Bone marrow (tissue), 2 donors: ENCODE results near the gene CYBA.

Experiments used
- DNase-seq, 2 donors: peaks; one replicate each; lab custom pipeline; 2025; lab: John Stamatoyannopoulos, UW

The CYBA gene

DNA sequence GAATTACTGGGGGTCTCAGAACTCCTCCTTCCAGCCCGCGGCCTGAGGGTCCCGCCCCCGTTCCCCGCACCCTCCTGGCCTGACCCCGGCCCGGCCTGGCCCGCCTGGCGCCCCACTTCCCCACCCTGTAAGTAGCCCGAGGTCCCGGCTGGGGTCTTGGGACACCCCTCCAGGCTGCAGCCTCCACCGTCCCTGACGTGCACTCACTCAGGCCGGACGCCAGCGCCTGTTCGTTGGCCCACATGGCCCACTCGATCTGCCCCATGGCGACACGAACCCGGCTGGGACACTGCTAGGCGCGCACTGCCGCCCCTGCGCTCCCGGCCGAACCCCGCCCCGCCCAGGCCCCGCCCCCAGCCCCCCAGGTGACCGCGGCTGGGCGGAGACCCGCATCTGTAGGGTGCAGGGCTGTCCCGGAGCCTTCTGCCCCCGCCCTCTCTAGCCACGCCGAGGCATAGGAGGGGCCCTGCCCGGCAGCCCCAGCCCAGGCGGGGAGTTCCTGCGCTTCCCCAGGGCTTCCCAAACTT is at the start of gene CYBA:
Gene CYBA (minus strand): TSS at position 305 of the 527 bp plus-strand sequence. CDS start 40 bp downstream, at position 265.
- peak; percentile 25 to 65 for DNase-seq

DNA sequence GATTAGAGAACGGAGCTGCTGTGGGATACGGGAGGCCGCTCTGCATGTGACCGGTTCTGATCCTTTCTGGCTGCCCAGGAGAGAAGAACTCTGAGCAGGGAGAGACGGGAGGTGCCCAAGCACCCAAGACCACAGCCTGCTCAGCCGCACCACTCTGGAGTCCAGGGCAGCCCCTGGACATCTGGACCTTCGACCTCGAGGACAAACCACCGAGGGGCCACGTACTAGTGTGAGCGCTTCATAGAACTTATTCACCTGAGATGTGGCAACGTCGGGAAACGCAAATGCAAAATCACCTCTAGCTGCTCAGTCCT is 49.4 kb upstream of the CYBA start:
- DNase-seq: no peak

DNA sequence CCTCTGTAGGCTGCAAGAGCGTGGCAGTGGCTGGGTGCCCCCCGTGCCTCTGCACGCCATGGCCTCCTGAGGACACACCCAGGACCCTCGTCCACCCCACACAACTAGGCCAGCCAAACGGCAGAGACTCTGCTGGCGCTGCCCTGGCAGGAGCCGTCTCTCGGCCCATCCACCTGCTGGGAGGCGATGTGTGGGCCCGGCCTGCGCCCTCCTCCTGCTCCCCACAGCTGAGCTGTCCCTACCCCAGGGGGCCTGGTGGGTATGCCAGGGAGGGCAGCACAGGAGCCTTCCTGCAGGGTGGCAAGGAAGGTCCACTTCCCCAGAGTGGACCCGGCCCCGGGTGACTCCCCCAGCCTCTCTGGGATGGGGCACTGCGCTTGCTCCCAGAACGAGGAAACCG is 48.3 kb upstream of the CYBA start:
- DNase-seq: no peak

DNA sequence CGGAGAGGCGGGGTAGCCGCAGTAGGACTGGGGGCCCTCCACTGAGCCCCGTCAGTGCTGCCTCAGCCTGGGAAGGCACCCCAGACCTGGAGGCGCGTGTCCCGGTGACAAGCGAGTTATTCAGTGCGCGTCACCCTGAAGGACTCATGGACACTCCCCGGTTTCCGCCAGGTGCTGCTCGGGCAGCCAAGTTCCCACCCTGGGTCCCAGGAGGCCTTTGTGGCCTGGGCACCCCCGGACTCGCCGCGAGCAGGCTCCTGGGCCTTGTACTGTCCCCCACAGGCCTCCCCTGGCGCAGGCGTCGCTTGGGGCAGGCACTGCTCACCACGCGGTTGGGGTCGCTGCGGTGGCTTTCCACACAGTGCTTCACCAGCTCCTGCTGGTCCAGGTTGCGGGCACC is 47.8 kb upstream of the CYBA start:
- DNase-seq: no peak

DNA sequence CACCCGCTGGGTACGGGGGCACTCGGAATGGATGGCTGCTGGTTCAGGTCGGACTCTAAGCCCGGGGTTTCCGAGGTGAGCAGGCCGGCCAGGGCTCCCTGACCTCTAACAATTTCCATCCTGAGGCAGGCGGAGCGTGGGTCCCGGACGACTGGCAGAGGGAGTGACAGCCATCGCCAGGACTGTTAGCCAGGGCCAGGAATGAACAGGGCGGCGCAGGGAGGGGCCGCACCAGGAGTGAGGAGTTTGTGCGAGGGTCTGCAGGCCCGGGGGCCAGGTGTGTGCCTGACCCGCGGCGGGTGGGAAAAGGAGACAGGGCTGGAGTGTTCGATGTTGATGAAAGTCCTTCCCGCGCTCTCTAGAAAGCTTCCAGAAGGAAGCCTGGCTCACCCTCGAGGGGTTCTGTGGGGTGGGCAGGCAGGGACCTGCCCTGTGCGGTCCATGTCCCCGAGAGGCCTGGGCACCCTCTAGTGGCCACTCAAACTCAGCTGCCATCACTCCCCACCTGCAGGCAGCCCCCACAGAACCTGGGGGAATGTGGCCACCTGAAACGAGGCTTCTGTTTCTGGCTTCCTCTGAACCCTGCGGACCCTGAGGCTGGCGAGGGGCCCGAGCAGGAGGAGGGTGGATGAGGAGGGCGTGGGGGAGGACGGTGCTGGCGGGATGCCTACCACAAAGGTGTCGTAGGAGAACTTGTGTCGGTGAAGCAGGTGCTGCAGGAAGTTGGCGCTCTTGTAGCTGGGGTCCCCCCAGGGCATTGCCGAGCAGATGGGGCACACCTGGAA is 47.2 kb upstream of the CYBA start:
- DNase-seq: no peak

DNA sequence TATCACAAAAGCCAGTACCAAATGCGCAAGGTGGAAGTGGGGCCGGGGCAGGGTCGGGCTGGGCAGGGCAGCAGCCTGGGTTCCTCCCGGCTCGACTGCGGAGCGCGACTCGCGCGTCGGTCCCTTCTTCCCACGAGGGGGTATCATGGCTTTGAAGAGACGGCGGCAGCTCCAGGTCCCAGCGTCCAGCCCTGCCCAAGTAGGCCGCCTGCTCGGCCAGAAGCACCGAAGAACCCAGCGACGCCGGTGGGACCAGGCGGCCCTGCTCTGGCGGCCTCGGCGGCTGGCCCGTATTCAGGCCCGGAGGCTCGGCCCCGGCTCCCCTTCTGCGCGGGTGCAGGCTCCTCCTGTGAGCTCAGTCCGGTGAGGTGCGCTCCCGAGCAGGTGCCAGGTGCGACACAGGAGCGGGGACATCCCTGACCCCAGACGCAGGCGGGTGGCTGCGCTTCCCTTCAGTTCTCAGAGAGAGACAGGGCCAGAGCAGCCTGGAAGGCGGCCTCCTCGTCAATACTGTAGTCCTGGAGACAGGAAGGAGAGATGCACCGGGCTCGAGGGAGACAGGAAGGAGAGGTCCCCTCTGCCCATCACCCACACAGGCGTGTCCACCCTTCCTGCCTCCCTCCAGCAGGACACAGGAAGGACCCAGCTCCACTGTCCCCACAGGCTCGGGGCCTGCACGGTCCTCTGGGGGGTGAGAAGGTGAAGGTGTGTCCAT is 46.4 kb upstream of the CYBA start:
- no peak for DNase-seq

DNA sequence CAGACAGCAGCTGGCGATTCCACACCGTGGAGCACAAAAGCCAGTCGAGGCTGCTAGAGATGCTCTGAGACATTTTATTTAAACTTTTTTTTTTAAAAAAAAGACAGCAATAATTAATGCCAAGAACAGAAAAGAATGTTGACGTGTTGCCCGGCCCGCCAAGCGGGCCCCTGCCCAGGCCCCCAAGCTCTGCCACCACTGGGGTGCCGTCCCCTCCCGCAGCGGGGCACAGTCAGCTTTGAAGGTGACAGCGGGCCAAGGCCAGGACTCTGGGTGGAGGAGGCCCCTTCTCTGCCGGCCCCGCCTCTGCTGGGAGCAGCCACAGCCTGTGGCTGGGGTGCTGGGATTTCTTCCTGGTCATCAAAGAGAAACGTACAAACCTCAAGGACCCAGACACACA is 45.6 kb upstream of the CYBA start:
- no peak for DNase-seq

DNA sequence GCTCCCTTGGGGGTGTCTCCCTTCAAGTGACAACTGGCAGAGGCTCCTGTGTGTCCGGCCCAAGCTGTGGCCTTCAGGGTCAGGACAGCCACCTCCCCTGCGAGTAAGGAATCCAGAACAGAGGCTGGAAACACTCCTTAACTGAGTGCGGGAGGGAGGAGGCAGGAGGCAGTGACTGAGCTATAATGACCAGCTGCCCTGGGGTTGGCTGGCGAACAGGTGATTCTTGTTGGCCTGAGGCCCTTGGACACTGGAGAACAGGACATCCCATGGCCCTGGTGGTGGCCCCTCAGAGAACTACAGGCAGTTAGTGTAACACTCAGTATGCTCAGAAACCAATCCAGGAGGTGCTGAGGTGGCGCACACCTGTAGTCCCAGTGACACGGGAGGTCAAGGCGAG is 44.9 kb upstream of the CYBA start:
- DNase-seq: no peak

DNA sequence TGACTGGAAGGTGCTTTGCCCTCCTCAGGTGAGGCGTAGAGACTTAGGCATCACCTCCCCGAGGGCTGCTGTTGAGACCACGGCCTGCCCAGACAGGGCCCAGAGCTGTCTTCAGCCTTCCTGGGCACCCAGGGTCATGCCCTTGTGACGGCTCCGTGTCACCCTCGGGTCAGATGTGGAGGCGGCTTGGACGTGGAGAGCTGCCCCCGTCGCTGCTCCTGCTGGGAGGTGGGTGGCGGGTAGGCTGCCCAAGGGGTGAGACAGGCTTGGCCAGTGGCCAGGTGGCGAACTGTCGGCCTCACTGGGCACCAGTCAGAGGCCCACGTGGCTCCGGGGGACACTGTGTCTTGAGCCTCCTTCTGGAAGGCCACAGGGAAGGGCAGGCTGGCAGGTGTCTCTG is 44.4 kb upstream of the CYBA start:
- DNase-seq: no peak

DNA sequence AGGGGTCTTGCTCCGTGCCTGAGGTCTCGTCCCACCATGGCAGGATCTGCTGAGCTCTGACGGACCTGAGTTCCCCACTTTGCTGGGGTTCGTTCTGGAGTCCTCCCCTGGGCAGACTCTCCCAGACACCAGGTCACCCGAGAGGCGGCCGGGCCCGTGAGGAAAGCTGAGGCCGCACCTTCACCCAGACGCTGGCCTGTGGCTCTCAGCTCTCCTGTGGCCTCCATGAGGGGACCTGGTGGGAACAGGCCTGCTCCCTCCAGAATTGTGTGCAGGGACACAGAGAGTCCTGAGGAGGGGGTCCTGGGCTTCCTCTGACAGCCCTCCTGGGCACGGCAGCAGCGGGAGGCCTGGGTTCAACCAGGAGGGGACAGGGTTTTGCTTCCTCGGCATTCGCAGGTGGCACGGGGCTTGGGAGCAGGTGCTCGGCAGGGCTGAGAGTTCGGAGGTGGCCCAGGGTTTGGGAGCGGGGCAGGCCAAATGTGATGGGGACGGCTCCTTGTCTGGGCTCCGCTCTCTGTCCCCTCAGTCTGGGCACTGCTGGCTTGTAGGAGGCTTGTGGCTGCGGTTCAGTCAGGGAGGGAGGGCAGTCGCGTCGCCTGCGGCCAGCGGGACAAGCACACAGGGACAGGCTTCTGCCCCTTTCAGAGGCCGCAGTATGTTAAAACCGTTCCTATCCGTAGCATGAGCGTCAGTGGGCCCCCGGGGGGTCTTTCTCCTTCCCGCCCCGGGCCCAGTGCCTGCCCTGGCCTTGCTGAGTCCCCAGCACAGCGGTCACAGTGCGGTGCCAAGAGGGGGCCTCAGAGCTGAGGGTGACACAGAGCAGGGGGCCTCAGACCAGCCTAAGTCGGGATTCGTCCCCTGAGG is 43.6 kb upstream of the CYBA start:
- no peak for DNase-seq

DNA sequence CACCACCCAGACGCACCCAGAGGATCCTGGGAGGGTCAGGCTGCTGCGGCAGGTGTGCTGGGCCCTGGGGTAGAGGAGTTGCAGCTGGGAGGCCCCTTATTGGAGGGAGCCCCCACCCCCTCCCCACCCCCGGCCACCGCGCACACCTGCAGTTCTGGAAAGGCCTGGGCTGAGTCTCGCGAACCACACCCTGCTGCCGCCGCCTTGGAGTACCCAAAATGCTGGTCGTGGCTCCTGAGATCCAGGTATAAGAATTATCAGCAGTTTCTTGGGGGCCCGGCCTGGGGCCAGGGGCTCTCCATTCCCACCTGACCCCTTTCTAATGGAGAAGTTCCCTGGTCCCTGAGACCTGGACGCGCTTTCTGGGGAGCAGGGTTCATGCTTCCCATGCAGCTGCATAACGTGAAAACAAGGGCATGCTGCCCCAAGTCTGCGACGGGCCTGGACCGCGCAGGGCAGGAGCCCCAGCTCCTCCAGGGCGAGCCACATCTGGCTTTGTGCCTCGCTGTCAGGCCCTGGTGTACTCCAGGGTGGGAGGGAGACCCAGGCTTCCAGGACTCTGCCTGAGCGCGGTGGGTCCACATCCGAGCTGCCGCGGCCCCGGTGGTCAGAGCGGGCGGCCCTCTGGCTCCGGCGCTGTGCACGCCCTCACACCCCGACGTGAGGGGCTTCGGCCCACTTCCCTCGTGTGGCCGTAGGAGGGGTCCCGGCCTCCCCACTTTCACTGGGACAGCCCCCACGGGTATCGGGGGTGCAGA is 42.7 kb upstream of the CYBA start:
- DNase-seq: no peak

DNA sequence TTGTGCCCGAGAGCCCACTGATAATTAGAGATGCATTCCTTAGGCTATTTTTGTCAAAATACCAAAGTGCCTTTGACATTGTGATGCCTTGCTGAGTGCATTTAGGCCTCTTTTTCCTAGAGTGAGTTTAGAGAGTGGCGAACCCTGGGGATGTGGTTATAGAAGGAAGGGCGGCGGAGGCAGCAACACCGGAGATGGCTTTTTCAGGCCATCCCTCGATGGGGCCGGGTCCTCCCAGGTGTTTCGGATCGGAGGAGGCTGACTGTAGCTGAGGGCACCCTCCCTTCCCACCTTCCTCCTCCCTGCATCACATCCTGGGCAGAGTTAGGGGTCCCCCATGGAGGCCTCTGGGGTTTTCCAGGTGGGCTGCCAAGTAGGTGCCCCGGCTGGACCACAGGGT is 42.0 kb upstream of the CYBA start:
- DNase-seq: no peak

DNA sequence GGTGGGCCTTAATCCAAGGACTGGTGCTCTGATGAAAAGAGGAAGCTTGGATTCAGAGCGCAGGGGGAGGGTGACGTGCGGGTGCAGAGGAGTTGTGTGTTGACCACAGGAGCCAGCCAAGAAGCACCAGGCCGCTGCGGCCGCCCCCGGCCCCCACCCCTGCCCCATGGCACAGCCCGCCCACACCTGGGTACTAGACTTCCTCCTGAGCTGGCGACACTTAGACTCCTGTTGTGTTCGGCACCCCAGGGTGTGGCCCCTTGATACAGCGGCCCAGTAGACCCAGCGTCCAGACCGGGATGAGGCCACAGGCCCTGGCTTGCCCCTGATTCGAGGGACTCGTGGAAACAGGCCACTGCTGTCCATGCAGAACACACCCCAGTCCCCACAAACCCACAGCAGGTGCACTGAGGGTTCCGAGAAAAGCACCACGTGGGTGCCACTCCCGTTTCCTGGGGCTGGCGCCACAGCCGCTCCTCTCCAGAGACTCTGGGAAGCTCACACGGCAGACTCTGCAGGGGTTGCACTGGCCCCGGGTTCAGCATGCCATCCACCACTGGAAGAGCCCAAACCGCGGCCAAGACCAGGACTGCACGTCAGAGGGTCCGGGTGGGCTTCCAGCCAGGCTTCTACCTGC is 41.2 kb upstream of the CYBA start:
- DNase-seq: peak; percentile 31 to 77

DNA sequence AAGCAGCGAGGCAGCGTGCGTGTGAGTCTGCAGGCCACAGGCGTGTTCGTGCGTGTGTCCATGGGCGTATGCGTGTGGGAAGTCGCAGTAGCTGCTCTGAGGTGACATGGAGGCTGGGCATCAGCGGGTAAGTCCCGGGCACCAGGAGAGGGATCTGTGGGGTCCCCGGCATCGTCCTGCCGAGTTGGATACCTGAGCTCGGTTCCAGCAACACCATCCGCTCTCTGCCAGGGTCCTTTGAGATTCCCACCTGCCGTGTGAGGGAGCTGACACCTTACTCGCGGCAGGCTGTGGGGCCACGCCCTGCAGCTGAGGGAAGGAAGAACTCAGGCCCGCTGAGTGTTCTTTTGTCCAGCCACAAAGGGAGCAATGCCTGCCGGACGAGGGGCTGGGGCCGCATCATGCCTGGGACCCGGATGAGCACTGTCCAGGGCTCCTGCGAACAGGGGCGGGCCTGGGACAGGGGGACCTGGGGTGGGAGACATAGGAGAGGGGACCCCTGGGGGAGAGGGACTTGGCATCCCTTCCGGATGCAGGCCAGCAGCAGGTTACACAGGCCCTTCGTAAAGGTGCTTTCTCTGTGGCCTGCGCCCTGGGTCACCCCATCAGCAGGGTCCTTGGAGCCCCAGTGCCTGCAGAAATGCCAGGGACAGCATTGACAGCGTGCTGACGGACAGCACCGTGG is 40.4 kb upstream of the CYBA start:
- DNase-seq: no peak

DNA sequence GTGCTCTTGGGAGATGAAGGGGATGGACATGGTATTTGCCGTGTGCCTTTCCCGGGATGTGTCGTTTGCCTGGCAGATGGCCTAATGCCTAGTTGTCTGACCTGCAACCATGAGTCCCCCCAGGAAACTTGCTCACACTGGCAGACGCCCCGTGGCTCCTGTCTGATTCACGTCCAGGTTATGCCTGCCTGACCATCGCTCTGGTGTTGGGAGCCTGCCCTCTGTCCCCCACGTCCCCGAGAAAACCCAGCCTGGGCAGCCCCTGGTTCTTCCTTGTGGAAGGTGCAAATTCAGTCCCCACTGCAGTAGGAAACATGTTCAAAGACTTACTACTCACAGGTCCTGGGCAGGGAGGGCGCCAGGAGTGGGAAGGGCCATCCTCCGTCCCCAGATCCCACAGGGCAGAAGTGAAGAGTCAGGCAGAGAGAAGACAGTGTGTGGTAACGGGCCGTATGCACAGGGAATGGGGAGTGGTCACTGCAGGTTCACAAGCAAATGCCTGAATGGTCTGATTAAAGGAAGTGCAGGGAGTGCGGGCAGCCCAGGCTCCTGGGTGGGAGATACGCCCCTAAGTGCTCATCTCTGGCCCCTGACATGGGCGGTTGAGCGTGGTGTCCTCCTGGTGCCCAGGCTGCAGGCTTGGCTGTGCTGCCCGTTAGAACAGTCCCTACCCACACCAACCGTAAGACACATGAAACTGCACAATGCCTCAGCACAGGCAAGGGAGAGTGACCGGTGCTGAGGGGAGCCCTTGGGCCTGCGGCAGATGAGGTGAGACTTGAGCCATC is 39.7 kb upstream of the CYBA start:
- no peak for DNase-seq

DNA sequence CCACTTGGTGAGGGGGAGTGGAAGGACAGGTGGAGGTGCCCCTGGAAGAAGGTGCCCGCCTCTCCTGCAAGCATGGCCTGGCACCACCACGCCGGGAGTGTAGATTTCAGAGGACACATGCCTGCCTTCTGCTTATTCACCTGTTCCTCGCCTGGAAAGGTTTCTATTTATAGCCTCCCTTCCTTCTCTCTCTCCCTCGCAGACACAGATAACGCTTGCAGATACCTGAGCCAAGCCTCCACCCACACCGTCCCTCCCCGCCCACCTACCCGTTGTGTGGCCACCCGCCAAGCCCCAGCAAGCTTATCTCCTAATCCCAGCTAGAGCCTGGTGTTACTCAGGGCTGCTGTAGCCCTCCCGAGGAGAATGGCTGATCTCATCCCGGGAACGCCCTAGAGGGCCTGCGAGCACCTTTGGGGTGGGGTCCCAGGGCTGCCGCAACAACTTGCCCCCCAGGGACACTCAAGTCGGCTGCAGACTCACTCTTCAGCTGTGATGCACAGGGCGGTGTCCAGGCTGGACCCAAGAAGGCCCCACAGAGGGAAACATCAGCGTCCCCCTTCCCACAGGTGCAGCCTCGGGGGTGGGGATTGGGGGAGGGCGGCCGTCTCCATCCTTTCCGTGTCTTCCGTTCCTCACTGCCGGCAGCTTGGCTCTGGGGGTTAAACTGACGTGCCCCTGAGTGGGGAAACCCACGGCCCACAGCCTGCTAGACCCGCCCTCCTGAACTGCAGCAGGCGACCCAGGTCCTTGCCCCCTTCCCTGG is 37.3 kb upstream of the CYBA start:
- DNase-seq: no peak

DNA sequence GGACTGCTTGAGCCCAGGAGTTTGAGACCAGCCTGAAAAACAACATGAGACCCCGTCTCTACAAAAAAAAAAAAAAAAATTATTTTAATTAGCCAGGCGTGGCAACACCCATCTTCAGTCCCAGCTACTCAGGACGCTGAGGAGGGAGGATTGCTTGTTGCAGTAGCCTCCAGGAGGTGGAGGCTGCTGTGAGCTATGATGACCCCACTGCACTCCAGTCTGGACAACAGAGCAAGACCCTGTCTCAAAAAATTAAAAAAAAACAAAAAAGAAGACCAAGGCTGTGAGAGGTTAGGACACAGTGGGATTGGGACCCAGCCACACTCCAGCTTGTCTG is 36.8 kb upstream of the CYBA start:
- DNase-seq: no peak

DNA sequence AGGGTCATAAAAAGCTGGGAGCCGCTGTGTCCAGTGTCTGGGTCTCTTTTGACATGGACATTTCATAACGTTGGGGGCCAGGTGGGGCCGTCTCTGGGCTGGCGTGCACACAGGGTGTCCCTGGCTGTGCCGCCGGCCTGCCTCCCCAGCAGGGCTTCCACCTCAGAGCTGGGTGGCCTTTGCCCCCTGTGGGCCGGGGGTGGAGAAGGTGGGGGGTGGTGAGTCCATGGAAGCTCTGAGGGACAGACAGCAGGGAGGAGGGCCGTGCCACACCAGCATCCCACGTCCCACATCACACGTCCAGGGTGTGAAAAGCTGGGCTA is 36.4 kb upstream of the CYBA start:
- DNase-seq: no peak

DNA sequence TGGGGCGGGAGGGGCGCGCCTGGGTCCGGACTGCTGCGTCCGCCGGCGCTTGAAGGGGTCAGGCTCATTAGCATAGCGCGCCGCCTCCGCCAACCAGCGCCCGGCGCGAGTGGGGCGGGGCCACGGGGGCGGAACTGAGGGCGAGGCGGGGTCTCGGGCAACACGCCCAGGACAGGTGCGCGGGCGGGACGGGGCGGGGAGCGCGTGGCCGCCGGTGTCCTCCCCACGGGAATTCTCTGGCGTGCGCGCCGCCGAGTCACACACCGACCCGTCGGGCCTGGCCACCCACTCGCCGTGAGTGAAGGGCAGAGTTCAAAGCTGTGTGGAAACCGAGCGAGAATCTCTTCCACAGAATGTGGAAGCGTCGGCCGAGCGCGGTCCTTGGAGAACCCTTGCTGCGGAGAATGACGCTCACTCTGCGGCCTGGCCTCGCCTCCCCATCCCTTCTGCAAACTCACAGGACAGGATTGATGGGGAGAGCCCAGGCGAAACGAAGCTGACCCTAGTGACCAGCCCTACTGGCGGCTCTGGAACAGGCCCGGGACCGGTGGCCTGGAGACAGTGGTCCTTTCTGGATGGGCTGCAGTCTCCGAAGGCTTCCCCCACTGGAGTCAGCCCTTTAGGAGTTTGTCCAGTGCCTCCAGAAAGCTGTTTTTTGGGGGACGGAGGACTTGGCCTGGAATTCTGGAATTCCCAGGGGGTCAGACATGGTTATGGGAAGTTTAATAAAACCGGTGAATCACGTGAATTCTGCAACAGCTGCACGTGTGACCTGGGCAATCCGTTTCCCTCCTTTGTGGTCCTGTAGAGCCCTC is 35.8 kb upstream of the CYBA start, which contains the start of gene SNAI3:
Gene SNAI3 (minus strand): TSS at position 69 of the 815 bp plus-strand sequence. CDS start 101 bp downstream, outside the sequence.
- DNase-seq: peak in 1 of 2 donors; percentile 65
